ENCODE measurements around the gene OGFOD1.

GRCh38 chr16:56463153-56463552, 11.8 kb downstream of the OGFOD1 start:
- TF ChIP-seq, protein P1, sequence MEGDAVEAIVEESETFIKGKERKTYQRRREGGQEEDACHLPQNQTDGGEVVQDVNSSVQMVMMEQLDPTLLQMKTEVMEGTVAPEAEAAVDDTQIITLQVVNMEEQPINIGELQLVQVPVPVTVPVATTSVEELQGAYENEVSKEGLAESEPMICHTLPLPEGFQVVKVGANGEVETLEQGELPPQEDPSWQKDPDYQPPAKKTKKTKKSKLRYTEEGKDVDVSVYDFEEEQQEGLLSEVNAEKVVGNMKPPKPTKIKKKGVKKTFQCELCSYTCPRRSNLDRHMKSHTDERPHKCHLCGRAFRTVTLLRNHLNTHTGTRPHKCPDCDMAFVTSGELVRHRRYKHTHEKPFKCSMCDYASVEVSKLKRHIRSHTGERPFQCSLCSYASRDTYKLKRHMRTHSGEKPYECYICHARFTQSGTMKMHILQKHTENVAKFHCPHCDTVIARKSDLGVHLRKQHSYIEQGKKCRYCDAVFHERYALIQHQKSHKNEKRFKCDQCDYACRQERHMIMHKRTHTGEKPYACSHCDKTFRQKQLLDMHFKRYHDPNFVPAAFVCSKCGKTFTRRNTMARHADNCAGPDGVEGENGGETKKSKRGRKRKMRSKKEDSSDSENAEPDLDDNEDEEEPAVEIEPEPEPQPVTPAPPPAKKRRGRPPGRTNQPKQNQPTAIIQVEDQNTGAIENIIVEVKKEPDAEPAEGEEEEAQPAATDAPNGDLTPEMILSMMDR (conservative IDR thresholded peaks at IDR 0.05; ENCODE audit: low read depth in 2 of 2): no peak
- TF ChIP-seq NANOG (IDR thresholded peaks at IDR 0.05; ENCODE audit: borderline replicate concordance): no peak
- TF ChIP-seq CREB1 (CRISPR knock-in tag; IDR thresholded peaks at IDR 0.05; ENCODE audit: low read depth): no peak
- TF ChIP-seq EZH2 (IDR thresholded peaks at IDR 0.05; ENCODE audit: low read depth, unreplicated experiment): no peak
- no peak for TF ChIP-seq REST (IDR thresholded peaks at IDR 0.05; ENCODE audit: unreplicated experiment)
- no peak for TF ChIP-seq POLR2AphosphoS5 (IDR thresholded peaks at IDR 0.05; ENCODE audit: low read depth)
- no peak for TF ChIP-seq EZH2phosphoT487 (IDR thresholded peaks at IDR 0.05; ENCODE audit: unreplicated experiment)
- TF ChIP-seq STAT1 (IDR thresholded peaks at IDR 0.05; ENCODE audit: unreplicated experiment): no peak
- TF ChIP-seq, protein P2, sequence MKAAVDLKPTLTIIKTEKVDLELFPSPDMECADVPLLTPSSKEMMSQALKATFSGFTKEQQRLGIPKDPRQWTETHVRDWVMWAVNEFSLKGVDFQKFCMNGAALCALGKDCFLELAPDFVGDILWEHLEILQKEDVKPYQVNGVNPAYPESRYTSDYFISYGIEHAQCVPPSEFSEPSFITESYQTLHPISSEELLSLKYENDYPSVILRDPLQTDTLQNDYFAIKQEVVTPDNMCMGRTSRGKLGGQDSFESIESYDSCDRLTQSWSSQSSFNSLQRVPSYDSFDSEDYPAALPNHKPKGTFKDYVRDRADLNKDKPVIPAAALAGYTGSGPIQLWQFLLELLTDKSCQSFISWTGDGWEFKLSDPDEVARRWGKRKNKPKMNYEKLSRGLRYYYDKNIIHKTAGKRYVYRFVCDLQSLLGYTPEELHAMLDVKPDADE (IDR thresholded peaks at IDR 0.05): no peak
- TF ChIP-seq JUNB (IDR thresholded peaks at IDR 0.05; ENCODE audit: unreplicated experiment): no peak
- no peak for TF ChIP-seq ZNF331 (CRISPR knock-in tag; IDR thresholded peaks at IDR 0.05; ENCODE audit: low read depth)
- TF ChIP-seq, protein P3, sequence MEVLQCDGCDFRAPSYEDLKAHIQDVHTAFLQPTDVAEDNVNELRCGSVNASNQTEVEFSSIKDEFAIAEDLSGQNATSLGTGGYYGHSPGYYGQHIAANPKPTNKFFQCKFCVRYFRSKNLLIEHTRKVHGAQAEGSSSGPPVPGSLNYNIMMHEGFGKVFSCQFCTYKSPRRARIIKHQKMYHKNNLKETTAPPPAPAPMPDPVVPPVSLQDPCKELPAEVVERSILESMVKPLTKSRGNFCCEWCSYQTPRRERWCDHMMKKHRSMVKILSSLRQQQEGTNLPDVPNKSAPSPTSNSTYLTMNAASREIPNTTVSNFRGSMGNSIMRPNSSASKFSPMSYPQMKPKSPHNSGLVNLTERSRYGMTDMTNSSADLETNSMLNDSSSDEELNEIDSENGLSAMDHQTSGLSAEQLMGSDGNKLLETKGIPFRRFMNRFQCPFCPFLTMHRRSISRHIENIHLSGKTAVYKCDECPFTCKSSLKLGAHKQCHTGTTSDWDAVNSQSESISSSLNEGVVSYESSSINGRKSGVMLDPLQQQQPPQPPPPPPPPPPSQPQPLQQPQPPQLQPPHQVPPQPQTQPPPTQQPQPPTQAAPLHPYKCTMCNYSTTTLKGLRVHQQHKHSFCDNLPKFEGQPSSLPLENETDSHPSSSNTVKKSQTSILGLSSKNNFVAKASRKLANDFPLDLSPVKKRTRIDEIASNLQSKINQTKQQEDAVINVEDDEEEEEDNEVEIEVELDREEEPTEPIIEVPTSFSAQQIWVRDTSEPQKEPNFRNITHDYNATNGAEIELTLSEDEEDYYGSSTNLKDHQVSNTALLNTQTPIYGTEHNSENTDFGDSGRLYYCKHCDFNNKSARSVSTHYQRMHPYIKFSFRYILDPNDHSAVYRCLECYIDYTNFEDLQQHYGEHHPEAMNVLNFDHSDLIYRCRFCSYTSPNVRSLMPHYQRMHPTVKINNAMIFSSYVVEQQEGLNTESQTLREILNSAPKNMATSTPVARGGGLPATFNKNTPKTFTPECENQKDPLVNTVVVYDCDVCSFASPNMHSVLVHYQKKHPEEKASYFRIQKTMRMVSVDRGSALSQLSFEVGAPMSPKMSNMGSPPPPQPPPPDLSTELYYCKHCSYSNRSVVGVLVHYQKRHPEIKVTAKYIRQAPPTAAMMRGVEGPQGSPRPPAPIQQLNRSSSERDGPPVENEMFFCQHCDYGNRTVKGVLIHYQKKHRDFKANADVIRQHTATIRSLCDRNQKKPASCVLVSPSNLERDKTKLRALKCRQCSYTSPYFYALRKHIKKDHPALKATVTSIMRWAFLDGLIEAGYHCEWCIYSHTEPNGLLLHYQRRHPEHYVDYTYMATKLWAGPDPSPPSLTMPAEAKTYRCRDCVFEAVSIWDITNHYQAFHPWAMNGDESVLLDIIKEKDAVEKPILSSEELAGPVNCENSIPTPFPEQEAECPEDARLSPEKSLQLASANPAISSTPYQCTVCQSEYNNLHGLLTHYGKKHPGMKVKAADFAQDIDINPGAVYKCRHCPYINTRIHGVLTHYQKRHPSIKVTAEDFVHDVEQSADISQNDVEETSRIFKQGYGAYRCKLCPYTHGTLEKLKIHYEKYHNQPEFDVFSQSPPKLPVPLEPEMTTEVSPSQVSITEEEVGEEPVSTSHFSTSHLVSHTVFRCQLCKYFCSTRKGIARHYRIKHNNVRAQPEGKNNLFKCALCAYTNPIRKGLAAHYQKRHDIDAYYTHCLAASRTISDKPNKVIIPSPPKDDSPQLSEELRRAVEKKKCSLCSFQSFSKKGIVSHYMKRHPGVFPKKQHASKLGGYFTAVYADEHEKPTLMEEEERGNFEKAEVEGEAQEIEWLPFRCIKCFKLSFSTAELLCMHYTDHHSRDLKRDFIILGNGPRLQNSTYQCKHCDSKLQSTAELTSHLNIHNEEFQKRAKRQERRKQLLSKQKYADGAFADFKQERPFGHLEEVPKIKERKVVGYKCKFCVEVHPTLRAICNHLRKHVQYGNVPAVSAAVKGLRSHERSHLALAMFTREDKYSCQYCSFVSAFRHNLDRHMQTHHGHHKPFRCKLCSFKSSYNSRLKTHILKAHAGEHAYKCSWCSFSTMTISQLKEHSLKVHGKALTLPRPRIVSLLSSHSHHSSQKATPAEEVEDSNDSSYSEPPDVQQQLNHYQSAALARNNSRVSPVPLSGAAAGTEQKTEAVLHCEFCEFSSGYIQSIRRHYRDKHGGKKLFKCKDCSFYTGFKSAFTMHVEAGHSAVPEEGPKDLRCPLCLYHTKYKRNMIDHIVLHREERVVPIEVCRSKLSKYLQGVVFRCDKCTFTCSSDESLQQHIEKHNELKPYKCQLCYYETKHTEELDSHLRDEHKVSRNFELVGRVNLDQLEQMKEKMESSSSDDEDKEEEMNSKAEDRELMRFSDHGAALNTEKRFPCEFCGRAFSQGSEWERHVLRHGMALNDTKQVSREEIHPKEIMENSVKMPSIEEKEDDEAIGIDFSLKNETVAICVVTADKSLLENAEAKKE (CRISPR knock-in tag; IDR thresholded peaks at IDR 0.05): no peak
